Tibial nerve (tissue), 4 donors: ENCODE measurements around the gene PRKCE. TPM values are rescaled to one million over a fixed set of nuclear protein-coding genes. Genes with fewer than 3 reads are reported as not detected.
"Not testable (repeated sequence)": the region's sequence is repeated elsewhere in the genome, so short reads cannot be mapped to it uniquely, and the experiment has no call there.

Source experiments
- DNase-seq, 2 donors: peaks; one replicate each; pipeline ENCODE4 v3.0.0-alpha.2; 2019; ENCODE audit warnings: low spot score in 2 of 2
- H3K27ac ChIP-seq, 4 donors: fragments of 200-600 bp; sonication (generic) in 3 of 4; one replicate each; pipeline ENCODE4 v1.5.1; 2017 to 2019; ENCODE audit warnings: mild to moderate bottlenecking in 1 of 4
- H3K27me3 ChIP-seq, 2 donors: fragments of 200-600 bp; sonication (generic) in 1 of 2; one replicate each; pipeline versions ENCODE4 v1.5.1 to v1.6.0; 2017 to 2019
- H3K36me3 ChIP-seq, 3 donors: fragments of 200-600 bp; sonication (generic); one replicate each; pipeline ENCODE4 v1.5.1; 2018 to 2019
- H3K4me1 ChIP-seq, 4 donors: fragments of 200-600 bp; sonication (generic) in 3 of 4; one replicate each; pipeline ENCODE4 v1.5.1; 2017 to 2019
- H3K4me3 ChIP-seq, 4 donors: fragments of 200-600 bp; sonication (generic) in 3 of 4; one replicate each; pipeline ENCODE4 v1.5.1; 2017 to 2019; ENCODE audit warnings: mild to moderate bottlenecking in 1 of 4, moderate library complexity in 1 of 4
- H3K9me3 ChIP-seq, 4 donors: fragments of 200-600 bp; sonication (generic) in 3 of 4; one replicate each; pipeline ENCODE4 v1.5.1; 2017 to 2019
- CTCF ChIP-seq, 5 experiments: fragments of 200-600 bp in 3 of 5; fragments of 450-650 bp in 2 of 5; sonication (generic) in 3 of 5; IDR thresholded peaks; one replicate each; pipeline ENCODE4 v1.5.1; 2016 to 2019; ENCODE audit warnings: antibody characterized with exemption in 5 of 5, mild to moderate bottlenecking in 3 of 5, moderate library complexity in 2 of 5
- EP300 ChIP-seq, 2 donors: sonication (generic); formaldehyde crosslinking; IDR thresholded peaks; one replicate each; pipeline ENCODE4 v1.6.1; 2017; ENCODE audit warnings: antibody characterized with exemption in 2 of 2, mild to moderate bottlenecking in 1 of 2
- POLR2A ChIP-seq, 2 donors: fragments of 450-650 bp; IDR thresholded peaks; one replicate each; pipeline ENCODE4 v1.6.1; 2017; ENCODE audit warnings: antibody characterized with exemption in 2 of 2, mild to moderate bottlenecking in 2 of 2, moderate library complexity in 2 of 2
- WGBS, 2 donors: methylation state at CpG; one replicate each; pipeline ENCODE4 v1.1.5; 2018; 5-methylcytosine and 5-hydroxymethylcytosine counted together
- total RNA-seq, 4 donors: library from RNA; depleted of rRNA; stranded (reverse); fragments of >200 nt; gene quantifications; one replicate each; pipeline ENCODE4 v1.1.0, GENCODE V29; 2016

Gene PRKCE
- total RNA-seq, 4 donors from 2014 or later = 14.4 to 22.4 (median 17.9) TPM

DNA sequence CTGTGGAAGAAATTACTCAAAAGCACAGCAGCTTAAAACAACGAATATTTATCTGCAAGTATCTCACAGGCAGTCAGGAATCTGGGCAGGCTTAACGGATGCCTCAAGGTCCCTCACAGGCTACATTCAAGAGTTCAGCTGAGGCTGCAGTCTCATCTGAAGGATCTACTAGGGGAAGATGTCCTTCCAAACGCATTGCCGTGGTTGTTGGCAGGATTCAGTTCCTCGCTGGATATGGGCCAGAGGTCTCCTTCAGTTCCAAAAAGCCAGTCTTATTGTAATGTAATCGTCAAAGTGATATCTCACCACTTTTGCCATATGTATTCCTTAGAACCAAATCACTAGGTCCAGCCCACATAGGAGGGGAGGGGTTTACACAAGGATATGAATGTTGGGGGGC lies 547.5 kb downstream of the PRKCE start:
- 45 to 47% methylated on average over 6 of the region's 6 CpGs for WGBS, 2 donors
- H3K27me3 ChIP-seq = no peaks in the 10 kb centered on the region

DNA sequence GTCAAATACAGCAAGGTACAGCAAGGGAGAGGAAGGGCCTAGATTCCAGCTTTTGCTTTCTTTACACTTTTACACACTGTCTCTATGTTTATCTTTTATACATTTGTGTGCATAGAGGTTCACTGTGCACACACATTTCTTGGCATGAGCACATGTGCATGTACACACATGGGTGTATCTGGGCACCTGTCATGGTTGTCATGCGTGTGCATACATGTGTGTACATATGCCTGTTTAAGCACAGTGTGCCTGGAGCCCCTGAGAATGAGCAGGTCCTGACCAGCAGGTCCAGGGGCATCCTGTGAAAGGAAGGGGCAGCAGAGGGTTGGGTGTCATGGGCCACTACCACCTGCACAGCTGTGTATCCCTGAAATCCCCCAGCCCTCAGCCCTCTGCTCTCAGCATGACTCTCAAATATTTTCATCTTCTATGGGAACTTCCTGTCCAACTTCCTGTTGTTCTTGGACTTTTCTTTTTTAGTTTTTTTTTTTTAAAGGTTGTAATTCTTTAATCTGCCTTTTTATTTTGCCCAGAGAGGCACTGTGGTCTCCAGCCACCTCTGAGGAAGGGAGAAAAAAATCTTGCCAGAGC lies 548.7 kb downstream of the PRKCE start:
- Histone ChIP-seq H3K4me1 (peaks cover 0 to 9% (median 0%) of the 10 kb centered on the region in 4 donors), H3K36me3 (no peaks in the 10 kb centered on the region), H3K9me3 (peaks cover 0 to 6% (median 0%) of the 10 kb centered on the region in 4 donors), H3K4me3 (no peak overlapping the region), H3K27me3 (no peaks in the 10 kb centered on the region), H3K27ac (peak overlapping the region in 2 of 4 donors; percentile 16 to 39)
- TF ChIP-seq EP300 (IDR thresholded peaks at IDR 0.05) = no peak
- no peak for TF ChIP-seq POLR2A (IDR thresholded peaks at IDR 0.05)
- no peak for TF ChIP-seq CTCF (IDR thresholded peaks at IDR 0.05)
- no peak for DNase-seq
- 53 to 95% methylated on average over 1 of the region's 1 CpG for WGBS, 2 donors

More for the DNA sequence above, 547.5 kb downstream of the PRKCE start:
- TF ChIP-seq EP300 (IDR thresholded peaks at IDR 0.05) = no peak
- TF ChIP-seq POLR2A (IDR thresholded peaks at IDR 0.05) = no peak
- TF ChIP-seq CTCF (IDR thresholded peaks at IDR 0.05) = no peak
- H3K4me3 ChIP-seq = no peak overlapping the region
- no peak overlapping the region for H3K27ac ChIP-seq
- peaks cover 0 to 6% (median 0%) of the 10 kb centered on the region in 4 donors for H3K9me3 ChIP-seq
- DNase-seq = no peak
- no peaks in the 10 kb centered on the region for H3K36me3 ChIP-seq
- H3K4me1 ChIP-seq = peaks cover 0 to 9% (median 0%) of the 10 kb centered on the region in 4 donors

- H3K4me3 ChIP-seq = no peak overlapping the region
- WGBS, 2 donors = 88 to 96% methylated on average over 7 of the region's 7 CpGs
- no peak for DNase-seq
- no peaks in the 10 kb centered on the region for H3K36me3 ChIP-seq
- no peaks in the 10 kb centered on the region for H3K27me3 ChIP-seq
- H3K9me3 ChIP-seq = peaks cover 0 to 6% (median 0%) of the 10 kb centered on the region in 4 donors
- H3K27ac ChIP-seq = peak overlapping the region in 1 of 4 donors; percentile 39
- H3K4me1 ChIP-seq = peaks cover 0 to 9% (median 0%) of the 10 kb centered on the region in 4 donors
- TF ChIP-seq CTCF (IDR thresholded peaks at IDR 0.05) = no peak
- no peak for TF ChIP-seq EP300 (IDR thresholded peaks at IDR 0.05)
- TF ChIP-seq POLR2A (IDR thresholded peaks at IDR 0.05) = no peak
Measured at GRCh38 chr2:46200861-46201605, 549.6 kb downstream of the PRKCE start.

DNA sequence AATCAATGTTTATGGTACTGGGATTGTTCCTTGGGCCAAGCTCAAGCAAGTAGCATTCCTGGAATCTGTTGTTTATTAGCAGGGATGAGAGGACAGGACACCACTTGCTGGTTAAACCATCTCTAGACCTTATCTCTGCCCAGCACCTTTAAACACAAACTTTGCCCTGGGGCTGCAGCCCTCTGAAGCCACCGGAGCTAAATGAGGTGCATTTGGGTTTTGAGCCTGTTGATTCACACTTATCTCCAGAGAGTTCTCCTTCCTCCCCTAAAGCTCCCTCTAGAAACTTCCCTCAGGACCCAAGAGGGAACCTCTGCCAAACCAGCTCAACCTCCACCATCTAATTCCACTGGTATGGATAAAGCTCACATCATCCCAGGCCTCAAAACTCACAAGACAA lies 551.0 kb downstream of the PRKCE start:
- DNase-seq = no peak
- Histone ChIP-seq H3K4me3 (no peak overlapping the region), H3K9me3 (peaks cover 0 to 6% (median 0%) of the 10 kb centered on the region in 4 donors), H3K27ac (no peak overlapping the region), H3K4me1 (peaks cover 0 to 9% (median 0%) of the 10 kb centered on the region in 4 donors), H3K27me3 (no peaks in the 10 kb centered on the region), H3K36me3 (no peaks in the 10 kb centered on the region)
- TF ChIP-seq POLR2A (IDR thresholded peaks at IDR 0.05) (no peak), CTCF (IDR thresholded peaks at IDR 0.05) (no peak), EP300 (IDR thresholded peaks at IDR 0.05) (no peak)
- WGBS, 2 donors = 90 to 100% methylated on average over 1 of the region's 1 CpG

GRCh38 chr2:46202987-46203386 lies 551.5 kb downstream of the PRKCE start:
- Histone ChIP-seq H3K27me3 (no peaks in the 10 kb centered on the region), H3K36me3 (no peaks in the 10 kb centered on the region), H3K4me1 (peaks cover 0 to 9% (median 0%) of the 10 kb centered on the region in 4 donors), H3K9me3 (peaks cover 0 to 6% (median 0%) of the 10 kb centered on the region in 4 donors), H3K27ac (no peak overlapping the region), H3K4me3 (no peak overlapping the region)
- no peak for TF ChIP-seq CTCF (IDR thresholded peaks at IDR 0.05)
- TF ChIP-seq POLR2A (IDR thresholded peaks at IDR 0.05) = no peak
- no peak for TF ChIP-seq EP300 (IDR thresholded peaks at IDR 0.05)
- WGBS, 2 donors = 90 to 94% methylated on average over 5 of the region's 5 CpGs
- no peak for DNase-seq

GRCh38 chr2:46203636-46204035 lies 552.2 kb downstream of the PRKCE start:
- H3K27me3 ChIP-seq, H3K4me1 ChIP-seq, H3K36me3 ChIP-seq, H3K27ac ChIP-seq, H3K4me3 ChIP-seq, DNase-seq: not testable (repeated sequence)
- peaks cover 0 to 13% (median under 1%) of the 10 kb centered on the region in 4 donors for H3K9me3 ChIP-seq
- 89 to 95% methylated on average over 11 of the region's 11 CpGs for whole genome bisulfite sequencing, 2 donors
